NCI-H774 (cell line): ENCODE data around the gene TRIO.

Experiments used
- DNase-seq: peaks from one replicate; lab custom pipeline; 2025; lab: John Stamatoyannopoulos, UW

TRIO gene

DNA sequence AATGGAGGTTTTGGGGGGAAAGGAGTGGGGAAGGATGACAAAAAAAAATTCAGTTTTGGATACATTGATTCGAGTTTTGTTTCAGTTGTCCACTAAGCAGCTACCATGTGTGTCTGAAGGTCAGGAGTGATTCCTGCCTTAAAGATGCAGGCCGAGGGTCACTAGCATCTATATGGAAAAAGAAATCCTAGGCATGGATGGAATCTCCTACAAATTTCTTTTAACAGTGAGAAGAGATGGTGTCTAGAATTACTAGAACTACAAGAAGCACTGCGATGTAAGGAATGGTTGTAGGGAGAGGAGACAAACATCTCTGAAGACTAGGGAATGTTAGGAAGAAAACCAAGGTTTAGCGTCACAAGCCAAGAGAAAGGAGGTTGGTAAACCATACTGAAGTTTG, 19.6 kb upstream of the TRIO start:
- no peak for DNase-seq

DNA sequence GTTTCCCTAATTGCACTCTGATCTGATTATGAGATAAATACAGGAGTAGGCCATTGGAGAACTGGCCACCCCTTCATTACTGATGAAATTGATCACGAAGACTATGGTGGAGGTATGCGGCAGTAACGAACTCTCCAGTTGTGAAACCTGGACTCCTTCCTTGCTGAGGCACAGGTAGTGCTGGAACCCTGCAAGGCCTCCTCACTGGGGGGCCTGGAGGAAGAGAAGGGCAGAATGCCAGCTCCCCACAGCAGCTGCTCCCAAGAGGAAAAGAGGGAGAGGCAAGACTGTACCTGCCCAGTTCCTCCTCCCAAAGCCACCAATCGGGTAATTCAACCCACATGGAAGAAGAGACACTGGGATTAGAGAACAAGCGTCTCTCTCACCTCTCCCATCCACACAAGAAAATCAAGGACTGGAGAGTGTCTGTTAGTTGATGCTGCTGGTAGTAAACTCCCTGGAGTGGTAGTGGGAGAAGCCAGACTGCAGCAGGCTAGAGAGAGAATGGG, 19.1 kb upstream of the TRIO start:
- DNase-seq: no peak

DNA sequence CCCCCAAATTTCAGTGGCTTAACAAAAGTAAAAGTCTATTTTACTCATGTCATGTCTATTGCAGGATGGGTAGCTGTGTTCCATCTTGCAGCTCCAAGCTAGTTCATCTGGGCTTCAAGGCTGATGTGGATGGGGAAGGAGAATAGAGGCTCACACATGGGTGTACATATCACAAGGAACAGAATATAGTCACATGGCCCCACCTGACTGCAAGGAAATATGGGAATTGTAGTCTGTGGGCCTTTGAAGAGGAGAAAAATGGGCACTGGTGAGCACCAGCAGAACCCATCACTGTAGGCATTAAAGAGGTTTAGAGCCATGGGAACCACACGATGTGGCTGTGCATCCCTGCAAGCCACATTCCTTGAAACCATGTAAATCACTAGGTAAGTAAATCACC, 17.9 kb upstream of the TRIO start:
- DNase-seq: no peak

DNA sequence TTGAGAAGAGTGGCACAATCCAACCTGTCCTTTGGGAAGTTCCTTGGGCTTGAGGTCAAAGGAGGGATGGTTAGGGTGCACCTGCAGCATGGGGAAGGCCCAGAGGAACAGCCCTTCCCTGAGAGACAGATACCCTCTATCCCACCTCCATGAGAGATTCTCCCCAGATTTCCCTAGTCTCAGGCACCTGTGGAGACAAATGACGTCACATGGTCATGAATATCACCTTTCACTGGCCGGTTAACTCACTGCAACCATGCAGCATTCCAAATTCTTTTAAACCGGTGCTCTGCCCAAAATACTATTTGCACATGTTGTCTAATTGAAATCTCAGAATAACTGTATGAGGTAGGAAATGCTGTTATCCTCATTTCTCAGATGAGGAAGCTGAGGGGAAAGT, 15.6 kb upstream of the TRIO start:
- DNase-seq: no peak

GRCh38 chr5:14128079-14128478, 15.1 kb upstream of the TRIO start:
- DNase-seq: no peak

DNA sequence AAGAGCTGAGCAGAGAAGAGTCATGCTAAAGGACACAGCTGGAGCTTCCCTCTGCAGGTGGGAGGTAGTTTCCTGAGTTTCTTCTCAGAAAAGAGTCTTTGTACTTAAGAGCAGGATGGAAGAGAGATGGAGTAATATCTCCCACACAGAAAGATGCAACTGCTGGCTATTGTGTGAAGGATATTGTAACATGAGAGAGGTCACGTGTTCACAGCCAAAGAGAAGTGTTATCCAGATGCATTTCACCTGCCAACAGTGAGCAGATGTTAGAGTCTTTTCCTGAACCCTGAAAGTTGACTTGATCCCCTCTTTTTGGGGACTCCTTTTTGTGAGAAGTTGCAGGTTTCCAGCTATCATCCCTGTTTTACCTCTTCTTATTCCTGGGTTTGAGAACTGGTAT, 14.0 kb upstream of the TRIO start:
- no peak for DNase-seq

- no peak for DNase-seq
Measured at GRCh38 chr5:14131855-14132503, 11.2 kb upstream of the TRIO start.

DNA sequence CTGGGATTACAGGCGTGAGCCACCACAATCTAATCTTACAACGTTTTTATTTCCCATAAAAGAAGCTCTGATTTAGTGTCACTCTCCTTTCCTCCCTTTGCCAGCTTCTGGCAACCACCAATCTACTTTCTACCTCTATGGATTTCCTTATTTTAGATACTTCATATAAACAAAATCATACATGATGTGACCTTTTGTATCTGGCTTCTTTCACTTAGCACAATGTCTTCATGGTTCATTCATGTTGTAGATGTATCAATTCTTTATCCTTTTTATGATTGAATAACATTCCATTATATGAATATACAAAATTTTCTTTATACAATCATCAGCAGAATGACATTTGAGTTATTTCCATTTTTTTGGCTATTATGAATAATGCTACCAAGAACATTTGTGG, 9.7 kb upstream of the TRIO start:
- no peak for DNase-seq

- DNase-seq: peak; percentile 80
Measured at GRCh38 chr5:14134083-14134482, 9.1 kb upstream of the TRIO start.

DNA sequence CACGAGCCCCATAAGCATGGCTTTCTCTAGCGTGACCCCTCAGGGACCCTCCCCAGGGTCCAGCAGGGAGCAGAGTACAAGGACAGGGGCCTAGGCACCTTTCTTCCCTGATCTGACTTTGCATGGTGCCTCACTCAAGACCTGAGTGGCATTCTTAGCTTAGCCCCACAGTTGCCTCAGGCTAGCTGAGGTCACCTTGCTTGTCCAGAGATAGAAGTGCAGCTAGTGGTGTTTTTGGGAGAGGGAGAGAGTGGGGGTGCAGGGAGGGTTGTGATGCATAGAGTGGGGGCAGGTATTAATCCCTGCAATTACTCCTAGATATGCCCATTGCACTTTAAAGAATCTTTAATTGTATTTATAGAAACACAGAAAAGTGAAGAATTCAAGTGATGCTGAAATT, 8.4 kb upstream of the TRIO start:
- DNase-seq: no peak

- no peak for DNase-seq
Measured at GRCh38 chr5:14135621-14136020, 7.5 kb upstream of the TRIO start.

GRCh38 chr5:14136228-14136627, 6.9 kb upstream of the TRIO start:
- no peak for DNase-seq

DNA sequence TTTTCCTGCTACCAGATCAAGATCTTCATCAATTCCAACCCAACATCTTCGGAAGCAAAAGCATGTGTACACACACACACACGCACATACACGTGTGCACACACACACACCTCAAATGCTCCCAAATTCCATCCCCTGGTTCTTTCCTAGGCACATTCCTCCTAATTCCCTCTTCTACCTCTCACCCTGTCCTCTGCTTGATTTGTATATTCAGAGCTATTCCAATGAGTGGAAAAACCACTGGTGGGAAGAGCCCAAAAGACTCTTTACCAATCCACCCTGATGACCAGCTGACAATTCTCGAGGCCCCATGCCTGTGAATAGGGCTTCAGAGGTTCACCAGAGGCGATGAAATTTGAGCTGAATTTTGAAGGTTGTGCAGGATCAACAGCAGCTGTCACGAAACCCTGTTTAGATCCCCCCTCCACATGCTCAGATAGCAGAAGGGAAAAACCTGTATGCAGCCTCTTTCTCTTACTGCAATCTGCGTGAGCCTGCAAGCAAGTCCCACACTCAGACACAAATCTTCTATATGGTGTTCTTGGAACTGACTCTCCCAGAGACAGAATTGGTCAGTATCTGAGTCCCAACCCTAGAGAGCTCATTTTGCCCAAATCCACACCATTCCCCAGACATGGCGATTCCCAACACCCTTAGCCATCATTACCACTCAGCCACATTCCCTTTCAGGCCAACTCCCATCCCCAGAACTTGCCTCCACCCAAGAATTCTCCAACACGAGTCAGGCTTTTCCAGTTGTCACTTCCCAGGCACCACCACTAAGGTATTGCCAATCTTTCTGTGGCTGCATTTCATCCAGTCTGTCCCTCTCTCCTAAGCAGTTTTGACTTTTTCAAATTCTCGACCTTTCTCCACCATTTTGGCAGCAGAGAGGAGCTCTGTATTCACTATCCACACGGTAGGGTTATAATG, 4.3 kb upstream of the TRIO start:
- no peak for DNase-seq

GRCh38 chr5:14141764-14142163, 1.4 kb upstream of the TRIO start:
- DNase-seq: no peak

GRCh38 chr5:14142202-14142826, 828 bp upstream of the TRIO start:
- DNase-seq: no peak

DNA sequence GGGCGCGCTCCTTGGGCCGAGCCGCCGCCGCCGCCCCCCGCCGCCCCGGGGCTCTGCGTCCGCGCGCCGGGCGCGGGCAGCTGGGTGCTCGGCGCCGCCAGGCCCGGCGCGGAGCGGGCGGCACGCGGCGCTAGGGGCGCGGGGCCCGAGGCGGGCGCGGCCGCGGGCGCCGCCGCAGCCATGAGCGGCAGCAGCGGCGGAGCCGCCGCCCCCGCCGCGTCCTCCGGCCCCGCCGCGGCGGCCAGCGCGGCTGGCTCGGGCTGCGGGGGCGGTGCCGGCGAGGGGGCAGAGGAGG, 351 bp downstream of the TRIO start:
- DNase-seq: no peak

DNA sequence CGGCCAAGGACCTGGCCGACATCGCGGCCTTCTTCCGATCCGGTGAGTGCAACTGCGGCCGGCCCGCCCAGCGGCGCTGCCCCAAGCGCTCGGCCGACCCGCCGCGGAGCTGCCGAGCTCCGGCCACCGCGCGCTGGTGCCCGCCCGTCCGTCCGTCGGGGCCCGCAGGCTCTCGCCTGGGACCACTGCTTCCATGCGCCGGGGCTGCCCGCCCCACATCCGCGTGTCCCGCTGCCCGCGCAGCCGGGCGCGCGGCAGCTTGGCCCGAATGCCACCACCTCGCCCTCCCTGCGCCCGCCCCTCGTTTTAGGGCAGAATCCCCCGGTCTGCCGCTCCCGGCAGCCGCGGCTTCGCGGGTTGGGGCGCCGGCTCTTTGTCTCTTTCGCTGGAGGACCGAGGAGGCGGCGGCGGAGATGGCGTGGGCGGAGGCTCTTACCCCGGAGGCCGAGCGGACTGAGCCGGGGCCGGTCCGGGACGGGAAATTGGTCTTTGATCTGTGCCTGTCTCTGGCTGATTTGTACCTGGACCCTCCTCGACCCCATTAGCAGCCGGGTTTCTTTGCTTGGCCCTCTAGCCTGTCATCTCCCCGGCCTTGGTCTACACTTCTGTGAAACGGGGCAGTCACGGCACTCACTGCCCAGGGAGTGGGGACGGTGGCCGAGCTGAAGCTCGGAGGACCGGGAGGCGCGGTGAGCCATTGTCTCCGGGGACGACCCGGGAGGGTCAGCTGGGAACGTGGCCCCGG, 871 bp downstream of the TRIO start:
- DNase-seq: peak; percentile 29

GRCh38 chr5:14144586-14145434, 1.7 kb downstream of the TRIO start:
- DNase-seq: peak; percentile 71

- no peak for DNase-seq
Measured at GRCh38 chr5:14145435-14146334, 2.5 kb downstream of the TRIO start.

DNA sequence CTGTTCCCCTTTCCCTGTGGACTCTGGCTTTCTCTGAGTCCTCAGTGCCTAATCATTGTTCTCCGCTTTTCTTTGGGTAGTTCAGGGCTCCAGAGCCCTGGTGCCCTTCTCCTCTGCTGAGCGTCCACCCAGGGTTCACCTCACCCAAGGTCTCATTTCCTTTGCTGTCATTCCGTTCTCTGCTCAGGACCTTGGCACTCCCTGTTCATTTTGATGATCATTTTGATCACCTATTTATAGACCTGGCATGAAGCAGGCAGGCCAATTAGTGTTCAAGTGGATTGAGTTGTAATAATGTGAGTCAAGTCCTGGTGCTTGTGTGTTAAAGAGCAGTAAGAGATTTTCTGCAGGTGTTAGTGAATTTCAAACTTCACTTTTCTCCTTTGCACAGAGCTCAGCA, 3.6 kb downstream of the TRIO start:
- no peak for DNase-seq
